OCI-LY7 (cell line): ENCODE results near the gene NXPH2. TPM values are rescaled to one million over a fixed set of nuclear protein-coding genes. Genes with fewer than 3 reads are reported as not detected.

Experiments
- BruUV-seq: library from RNA; stranded (reverse); fragments of 400-500 nt; replicated peaks from 2 replicates; lab custom pipeline; 2021; lab: Mats Ljungman, UMichigan
- CTCF ChIA-PET: fragments of 300-600 bp; sonication (Branson Sonifier 250); formaldehyde crosslinking; loops from one replicate; lab custom pipeline; 2022; ENCODE audit warnings: antibody characterized with exemption; ENCODE audit not compliant: unreplicated experiment; lab: Charles Lee
- POLR2A ChIA-PET: fragments of 300-600 bp; sonication (Branson Sonifier 250); formaldehyde crosslinking; loops from one replicate; lab custom pipeline; 2022; ENCODE audit warnings: antibody characterized with exemption; lab: Charles Lee
- DNase-seq: peaks from one replicate; pipeline ENCODE4 v3.0.0-alpha.2; 2015; ENCODE audit warnings: low spot score
- H2AFZ ChIP-seq: fragments of 200-600 bp; sonication (generic), shearing (Covaris generic); 2 replicates; pipeline ENCODE4 v1.6.1; 2014; ENCODE audit warnings: mild to moderate bottlenecking, antibody characterized with exemption, low read length, moderate library complexity
- H3K27ac ChIP-seq: fragments of 200-600 bp; sonication (generic); 2 replicates; pipeline ENCODE4 v1.5.1; 2014; ENCODE audit warnings: mixed run types, low read depth, mild to moderate bottlenecking, moderate library complexity, low read length, inconsistent platforms; ENCODE audit not compliant: poor library complexity, severe bottlenecking
- H3K36me3 ChIP-seq: fragments of 200-600 bp; sonication (generic); 2 replicates; pipeline ENCODE4 v1.6.1; 2014; ENCODE audit warnings: mild to moderate bottlenecking, antibody characterized with exemption, low read length, moderate library complexity, mixed read lengths; ENCODE audit not compliant: insufficient read depth
- H3K4me1 ChIP-seq: fragments of 200-600 bp; sonication (generic); 2 replicates; pipeline ENCODE4 v1.5.1; 2014; ENCODE audit warnings: mild to moderate bottlenecking, low read length; ENCODE audit not compliant: insufficient read depth, poor library complexity, severe bottlenecking
- H3K4me2 ChIP-seq: fragments of 200-600 bp; sonication (generic); 2 replicates; pipeline ENCODE4 v1.6.1; 2014; ENCODE audit warnings: mild to moderate bottlenecking, low read length
- H3K4me3 ChIP-seq: fragments of 200-600 bp; sonication (generic); 2 replicates; pipeline ENCODE4 v1.5.1; 2014; ENCODE audit warnings: mild to moderate bottlenecking, low read depth, low read length; ENCODE audit not compliant: poor library complexity, severe bottlenecking
- H3K79me2 ChIP-seq: fragments of 200-600 bp; sonication (generic); 2 replicates; pipeline ENCODE4 v1.6.1; 2016; ENCODE audit warnings: low read depth, mild to moderate bottlenecking, low read length, moderate library complexity, mixed read lengths; ENCODE audit not compliant: insufficient read depth
- H3K9me2 ChIP-seq: fragments of 200-600 bp; sonication (generic); 2 replicates; pipeline ENCODE4 v1.6.1; 2016; ENCODE audit warnings: mild to moderate bottlenecking, low read length, mixed read lengths; ENCODE audit not compliant: insufficient read depth
- H3K9me3 ChIP-seq: fragments of 200-600 bp; sonication (generic); 2 replicates; pipeline ENCODE4 v1.6.1; 2014; ENCODE audit warnings: mild to moderate bottlenecking, mixed run types, low read length, mixed read lengths
- H4K20me1 ChIP-seq: fragments of 200-600 bp; sonication (generic); 2 replicates; pipeline ENCODE4 v1.6.1; 2014; ENCODE audit warnings: mild to moderate bottlenecking, antibody characterized with exemption, low read length, moderate library complexity, mixed read lengths; ENCODE audit not compliant: insufficient read depth
- CTCF ChIP-seq: fragments of 200-600 bp; sonication (generic); conservative IDR thresholded peaks from 2 replicates; pipeline ENCODE4 v1.5.1; 2014; ENCODE audit warnings: mild to moderate bottlenecking, antibody characterized with exemption, low read length, moderate library complexity, mixed read lengths
- EZH2phosphoT487 ChIP-seq: fragments of 200-600 bp; sonication (generic); IDR thresholded peaks from 2 replicates; pipeline ENCODE4 v1.6.1; 2018; ENCODE audit warnings: low read depth, borderline replicate concordance, mild to moderate bottlenecking, mixed run types, antibody characterized with exemption, low read length, moderate library complexity, mixed read lengths
- intact Hi-C: fragments of 100-400 bp; cut with micrococcal nuclease; formaldehyde crosslinking; loops from one replicate; pipeline ENCODE4 v1.10.0; 2022; ENCODE audit not compliant: unreplicated experiment
- total RNA-seq, 2 experiments: library from RNA; depleted of rRNA in 1 of 2; stranded (reverse); fragments of >200 nt in 1 of 2; shearing (Covaris generic) in 1 of 2; gene quantifications; 2 replicates each; pipeline ENCODE4 v1.2.3, GENCODE V29; 2014 to 2022

NXPH2 gene
- total RNA-seq, 2 experiments from 2014 or later, result not detected

DNA sequence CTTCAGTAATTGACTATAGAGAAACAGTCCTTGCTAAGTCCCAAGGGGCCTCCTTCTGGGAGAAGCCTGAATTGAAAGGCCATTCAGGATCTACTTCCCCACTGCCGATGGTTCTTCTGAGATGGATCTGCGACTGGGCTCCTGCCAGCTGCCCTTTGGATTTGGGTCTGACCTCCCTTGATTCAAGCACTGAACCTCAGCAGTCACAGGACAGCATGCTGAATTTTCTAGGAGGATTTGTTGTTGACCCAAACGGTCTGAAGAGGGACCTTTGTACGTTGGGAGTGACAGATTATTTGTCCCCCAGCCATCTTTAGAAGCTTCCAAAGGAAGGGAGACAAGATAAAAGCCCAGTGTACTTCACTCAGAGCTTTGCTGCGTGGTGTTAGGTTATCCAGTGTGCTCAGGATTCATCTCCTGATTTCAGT lies 67.1 kb downstream of the NXPH2 start:
- Histone ChIP-seq H4K20me1 (no peaks in the 10 kb centered on the region), H3K9me3 (no peaks in the 10 kb centered on the region), H2AFZ (no peak overlapping the region), H3K4me2 (no peak overlapping the region), H3K36me3 (no peaks in the 10 kb centered on the region), H3K79me2 (no peaks in the 10 kb centered on the region), H3K4me1 (no peaks in the 10 kb centered on the region), H3K27ac (no peak overlapping the region), H3K9me2 (no peaks in the 10 kb centered on the region), H3K4me3 (no peak overlapping the region)
- intact Hi-C loops, result no loop called here
- POLR2A ChIA-PET, result interaction anchor here (0.7 kb wide), 1 partner anchor 21 kb away, joined by 3 read pairs; no protein-coding TSS in a partner anchor
- BruUV-seq, result no TSS peak
- CTCF ChIA-PET, result no interaction called here
- no peak for DNase-seq
- TF ChIP-seq CTCF (no peak), EZH2phosphoT487 (no peak)

DNA sequence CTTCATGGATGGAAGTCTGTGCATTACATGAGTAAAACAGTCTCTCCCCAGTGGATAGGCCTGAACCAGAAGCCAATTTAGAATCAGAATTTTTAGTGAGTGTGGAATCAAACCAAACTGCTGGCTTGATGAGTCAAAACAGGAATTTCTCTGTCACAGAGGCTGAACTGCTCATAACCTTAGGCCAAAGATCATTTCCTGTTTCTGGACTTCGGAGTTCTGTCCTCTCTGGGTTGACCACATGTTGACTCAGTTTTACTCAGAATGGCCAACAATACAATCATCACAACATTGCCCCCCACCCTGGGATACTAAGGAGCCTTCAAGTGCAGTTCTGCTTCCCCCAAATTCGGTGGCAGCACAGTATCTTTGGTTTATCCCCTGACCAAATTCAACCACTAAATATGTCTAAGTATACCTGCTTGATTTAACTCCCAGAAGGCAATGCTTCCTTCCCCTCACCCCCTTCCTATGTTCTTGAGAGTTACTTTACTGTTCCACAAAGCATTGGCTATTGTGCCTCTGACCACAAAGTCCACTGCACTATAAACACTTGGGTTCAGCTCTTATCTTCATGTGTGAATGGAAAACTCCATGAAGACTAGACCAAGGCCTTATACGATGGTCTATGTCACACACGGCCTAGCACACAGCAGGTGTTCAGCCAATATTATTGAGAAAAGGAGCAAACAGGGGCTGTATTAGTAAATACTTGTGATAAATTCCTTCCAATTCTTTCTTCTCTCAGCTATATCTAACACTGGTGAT lies 67.8 kb downstream of the NXPH2 start:
- no peaks in the 10 kb centered on the region for H4K20me1 ChIP-seq
- BruUV-seq, result no TSS peak
- H3K79me2 ChIP-seq, result no peaks in the 10 kb centered on the region
- H2AFZ ChIP-seq, result no peak overlapping the region
- no peaks in the 10 kb centered on the region for H3K9me3 ChIP-seq
- POLR2A ChIA-PET, result no interaction called here
- no peak for DNase-seq
- CTCF ChIA-PET, result no interaction called here
- H3K4me1 ChIP-seq, result no peaks in the 10 kb centered on the region
- H3K36me3 ChIP-seq, result no peaks in the 10 kb centered on the region
- H3K27ac ChIP-seq, result no peak overlapping the region
- H3K9me2 ChIP-seq, result no peaks in the 10 kb centered on the region
- TF ChIP-seq CTCF (no peak), EZH2phosphoT487 (no peak)
- H3K4me3 ChIP-seq, result no peak overlapping the region
- intact Hi-C loops, result no loop called here
- H3K4me2 ChIP-seq, result no peak overlapping the region

GRCh38 chr2:138711812-138712211 lies 68.4 kb downstream of the NXPH2 start:
- BruUV-seq, result no TSS peak

More at GRCh38 chr2:138711812-138712211, 68.4 kb downstream of the NXPH2 start:
- TF ChIP-seq CTCF, result no peak
- no peak for TF ChIP-seq EZH2phosphoT487
- H3K27ac ChIP-seq, result no peak overlapping the region
- H4K20me1 ChIP-seq, result no peaks in the 10 kb centered on the region
- no peaks in the 10 kb centered on the region for H3K79me2 ChIP-seq
- H3K4me2 ChIP-seq, result no peak overlapping the region
- H3K9me3 ChIP-seq, result no peaks in the 10 kb centered on the region
- no peaks in the 10 kb centered on the region for H3K4me1 ChIP-seq
- H3K9me2 ChIP-seq, result no peaks in the 10 kb centered on the region
- H3K36me3 ChIP-seq, result no peaks in the 10 kb centered on the region
- intact Hi-C loops, result no loop called here
- H3K4me3 ChIP-seq, result no peak overlapping the region
- H2AFZ ChIP-seq, result no peak overlapping the region
- ChIA-PET CTCF (no interaction called here), POLR2A (interaction anchor here (0.5 kb wide), 1 partner anchor 53 kb away, joined by 4 read pairs; no protein-coding TSS in a partner anchor)
- no peak for DNase-seq
